Stimulated activated CD8-positive, alpha-beta memory T cell treated with anti-CD3 and anti-CD28 coated beads, Interleukin-7, amount 100 ng/mL, for 24 hours (primary cell): ENCODE data around the gene ZMYND15.

Source experiments
- DNase-seq: peaks from one replicate; pipeline ENCODE4 v3.0.0-alpha.2; 2020; ENCODE audit warnings: low read depth

Gene ZMYND15

GRCh38 chr17:4717791-4718190, 21.8 kb upstream of the ZMYND15 start:
- DNase-seq = no peak

GRCh38 chr17:4718276-4718675, 21.4 kb upstream of the ZMYND15 start:
- no peak for DNase-seq

DNA sequence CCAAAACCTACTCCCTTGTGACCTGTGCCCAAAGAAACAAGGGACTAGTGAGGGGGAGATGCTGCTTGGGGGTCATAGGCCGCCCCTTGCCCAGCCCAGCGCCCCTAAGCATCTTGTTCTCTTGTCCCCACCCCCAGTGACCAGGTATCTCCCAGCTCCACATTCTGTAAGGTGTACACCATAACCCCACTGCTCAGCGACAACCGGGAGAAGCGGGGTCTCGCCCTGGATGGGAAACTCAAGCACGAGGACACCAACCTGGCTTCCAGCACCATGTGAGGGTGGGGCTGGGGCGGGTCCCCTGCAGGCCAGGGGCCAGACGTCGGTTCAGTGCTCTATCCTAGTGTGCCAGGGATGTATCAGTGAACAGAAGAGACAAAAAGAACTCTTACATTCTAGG, 20.5 kb upstream of the ZMYND15 start:
- DNase-seq = no peak

DNA sequence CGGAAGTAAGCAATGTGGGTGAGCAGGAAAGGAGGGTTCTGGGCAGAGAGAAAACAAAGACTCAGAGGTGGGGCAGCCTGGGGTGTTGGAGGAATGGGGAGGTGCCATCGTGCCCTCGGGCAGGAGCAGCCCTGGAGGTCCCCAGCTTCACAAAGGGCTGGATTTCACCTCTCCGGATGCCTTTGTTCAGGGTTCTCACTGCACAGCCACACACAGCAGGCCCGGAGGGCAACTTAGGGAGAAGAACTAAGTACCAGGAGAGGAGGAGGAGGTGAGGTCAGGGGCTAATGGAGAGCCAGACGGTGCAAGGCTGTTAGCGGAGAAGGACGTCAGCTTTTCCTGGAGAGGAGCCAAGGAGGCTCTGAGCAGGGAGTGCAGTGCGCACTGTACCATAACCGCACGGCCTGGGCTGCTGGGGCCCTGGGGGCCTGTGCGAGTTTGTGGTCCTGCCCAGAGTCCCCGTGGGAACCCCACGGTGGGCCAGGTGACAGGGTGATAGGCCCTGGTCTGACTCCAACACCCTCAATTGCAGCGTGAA, 19.9 kb upstream of the ZMYND15 start:
- no peak for DNase-seq

GRCh38 chr17:4720787-4721186, 18.8 kb upstream of the ZMYND15 start:
- DNase-seq = no peak

GRCh38 chr17:4721203-4722135, 18.2 kb upstream of the ZMYND15 start:
- no peak for DNase-seq

- DNase-seq = no peak
These were observed 16.9 kb upstream of the ZMYND15 start for GRCh38 chr17:4722678-4723240.

GRCh38 chr17:4724650-4725049, 15.0 kb upstream of the ZMYND15 start:
- DNase-seq = no peak

DNA sequence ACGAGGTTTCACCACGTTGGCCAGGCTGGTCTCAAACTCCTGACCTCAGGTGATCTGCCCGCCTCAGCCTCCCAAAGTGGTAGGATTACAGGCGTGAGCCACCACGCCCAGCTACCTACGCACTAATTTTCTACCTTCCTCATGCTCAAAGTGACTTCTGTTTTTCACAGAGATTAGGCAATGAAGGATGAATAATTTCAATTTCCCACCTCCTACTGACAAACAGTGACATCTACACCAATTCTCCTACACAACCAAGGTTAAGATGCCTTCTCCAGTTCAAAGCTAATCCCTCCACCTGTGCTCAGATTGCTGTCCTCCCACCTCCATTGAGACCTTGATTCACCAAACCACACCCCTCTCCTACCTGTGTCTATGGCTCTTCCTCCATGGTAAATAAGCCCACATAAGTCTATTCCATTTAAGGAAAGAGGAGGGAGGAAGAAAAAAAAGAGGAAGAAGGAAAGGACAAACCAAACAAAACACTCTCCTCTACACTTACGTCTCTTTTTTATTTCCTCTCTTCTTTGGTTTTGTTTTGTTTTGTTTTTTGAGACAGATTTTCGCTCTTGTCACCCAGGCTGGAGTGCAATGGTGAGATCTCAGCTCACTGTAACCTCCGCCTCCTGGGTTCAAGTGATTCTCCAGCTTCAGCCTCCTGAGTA, 13.9 kb upstream of the ZMYND15 start:
- no peak for DNase-seq

DNA sequence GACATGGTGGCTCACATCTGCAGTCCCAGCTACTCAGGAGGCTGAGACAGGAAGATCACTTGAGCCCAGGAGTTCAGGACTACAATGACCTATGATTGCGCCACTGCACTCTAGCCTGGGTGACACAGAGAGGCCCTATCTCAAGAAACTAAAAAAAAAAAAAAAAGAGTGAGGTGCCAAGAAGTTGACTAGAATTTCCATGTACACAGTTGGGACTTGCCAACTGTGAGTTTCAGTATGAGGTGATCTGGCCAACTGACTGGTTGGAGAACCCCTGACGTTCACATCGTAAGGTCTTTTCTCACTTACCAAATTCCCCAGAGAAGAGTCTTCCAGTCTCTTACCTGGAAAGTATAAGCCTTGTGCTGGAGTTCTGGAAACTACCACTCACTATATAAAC, 11.5 kb upstream of the ZMYND15 start:
- DNase-seq = no peak

- no peak for DNase-seq
These were observed 6.5 kb upstream of the ZMYND15 start for GRCh38 chr17:4733073-4733531.

DNA sequence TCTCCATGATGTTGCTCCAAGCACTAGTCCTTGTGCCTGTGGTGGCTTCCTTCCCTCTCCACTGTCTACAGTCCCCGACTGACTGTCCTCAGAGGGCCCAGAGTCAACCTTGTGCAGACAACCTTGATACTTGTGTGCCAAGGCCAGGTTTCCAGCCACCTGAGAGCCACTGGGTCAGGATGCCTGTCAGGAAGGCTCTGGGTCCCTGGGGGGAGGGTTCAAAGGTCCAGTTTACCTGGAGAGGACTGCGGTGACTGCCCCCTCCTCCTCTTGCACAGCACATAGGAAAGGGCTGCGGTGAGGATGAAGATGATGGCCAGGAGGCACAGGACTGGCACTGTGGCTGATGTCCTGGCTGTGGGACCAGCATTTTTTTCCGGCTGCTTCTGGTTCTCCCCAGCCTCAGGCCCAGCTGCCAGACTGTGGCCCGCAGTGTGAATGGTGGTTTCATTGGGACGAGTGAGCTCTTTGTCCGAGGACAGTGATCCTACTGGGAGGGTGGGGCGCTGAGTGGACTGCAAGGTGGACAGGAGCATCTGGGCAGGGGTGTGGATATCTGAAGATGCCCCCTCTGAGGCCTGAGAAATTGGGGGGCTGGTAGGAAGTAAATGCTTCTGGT, 4.7 kb upstream of the ZMYND15 start:
- DNase-seq = no peak

GRCh38 chr17:4735876-4736651, 3.6 kb upstream of the ZMYND15 start:
- DNase-seq = no peak

DNA sequence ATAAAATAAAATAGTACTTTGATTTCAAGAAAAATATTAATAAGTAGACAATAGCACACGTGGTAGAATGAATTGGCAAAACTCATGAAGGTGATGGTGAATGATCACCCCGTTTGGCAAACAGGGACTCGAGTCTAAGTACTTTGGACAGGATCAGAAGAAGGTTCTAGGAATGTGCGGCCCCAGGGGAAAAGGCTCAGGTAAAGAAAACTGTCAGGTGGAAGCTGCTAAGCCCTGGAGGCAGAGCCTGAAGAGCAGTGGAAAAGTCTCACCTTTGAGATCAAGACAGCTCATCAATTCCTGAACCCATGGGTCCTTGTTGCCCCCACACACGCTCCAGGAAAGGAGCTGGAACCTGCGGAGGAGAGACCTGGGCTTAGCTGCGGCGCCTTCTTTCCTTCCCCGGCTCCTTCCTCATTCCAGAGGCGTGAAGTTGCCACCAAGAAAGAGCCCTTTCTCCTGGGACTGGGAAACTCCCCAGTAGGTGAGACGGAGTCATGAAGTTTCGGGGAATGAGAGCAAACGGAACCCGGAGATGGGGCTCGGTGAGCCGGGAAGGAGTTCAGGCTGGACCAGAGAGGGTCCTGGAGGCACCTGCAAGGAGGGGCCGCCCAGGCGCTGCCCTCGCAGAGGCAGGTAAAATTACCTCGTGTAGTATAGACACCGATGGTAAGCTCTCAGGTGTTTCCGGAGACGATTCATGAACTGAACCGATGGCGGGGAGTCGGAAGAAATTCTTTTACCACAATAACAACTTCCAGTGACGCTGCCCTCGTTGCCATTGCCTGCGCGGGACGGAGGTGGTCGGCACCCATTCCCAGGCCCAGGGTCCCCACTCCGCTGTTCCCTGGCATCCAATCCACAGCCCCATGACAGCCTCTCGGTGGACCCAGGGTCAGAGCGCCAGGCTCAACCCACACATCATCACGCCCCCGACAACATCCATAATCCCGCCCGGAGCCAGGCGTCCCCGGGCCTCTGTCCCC, 1.2 kb upstream of the ZMYND15 start:
- no peak for DNase-seq

DNA sequence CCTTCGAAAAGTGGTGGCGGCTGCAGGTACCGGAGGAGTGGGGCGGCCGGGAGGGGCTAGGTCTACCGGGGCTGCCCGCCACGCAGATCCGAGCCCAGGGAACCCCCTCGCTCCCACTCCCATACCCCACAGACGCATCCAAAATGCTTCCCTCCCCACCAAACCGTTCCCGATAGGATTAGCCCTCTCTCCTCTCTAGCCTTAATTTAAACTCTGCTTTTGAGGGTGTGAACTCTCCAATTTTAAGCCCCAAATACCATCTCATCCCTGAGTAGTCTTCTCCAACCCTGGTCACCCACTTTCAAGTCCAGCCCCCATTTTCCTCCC, 355 bp downstream of the ZMYND15 start:
- DNase-seq = no peak

DNA sequence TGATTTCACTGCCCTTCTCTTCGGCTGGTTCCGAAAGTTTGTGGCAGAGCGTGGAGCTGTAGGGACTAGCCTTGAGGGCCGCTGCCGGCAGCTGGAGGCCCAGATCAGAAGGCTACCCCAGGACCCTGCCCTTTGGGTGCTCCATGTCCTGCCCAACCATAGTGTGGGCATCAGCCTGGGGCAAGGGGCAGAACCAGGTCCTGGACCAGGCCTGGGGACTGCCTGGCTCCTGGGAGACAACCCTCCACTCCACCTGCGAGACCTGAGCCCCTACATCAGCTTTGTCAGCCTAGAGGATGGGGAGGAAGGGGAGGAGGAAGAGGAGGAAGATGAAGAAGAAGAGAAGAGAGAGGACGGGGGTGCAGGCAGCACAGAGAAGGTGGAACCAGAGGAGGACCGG, 951 bp downstream of the ZMYND15 start:
- DNase-seq = no peak

DNA sequence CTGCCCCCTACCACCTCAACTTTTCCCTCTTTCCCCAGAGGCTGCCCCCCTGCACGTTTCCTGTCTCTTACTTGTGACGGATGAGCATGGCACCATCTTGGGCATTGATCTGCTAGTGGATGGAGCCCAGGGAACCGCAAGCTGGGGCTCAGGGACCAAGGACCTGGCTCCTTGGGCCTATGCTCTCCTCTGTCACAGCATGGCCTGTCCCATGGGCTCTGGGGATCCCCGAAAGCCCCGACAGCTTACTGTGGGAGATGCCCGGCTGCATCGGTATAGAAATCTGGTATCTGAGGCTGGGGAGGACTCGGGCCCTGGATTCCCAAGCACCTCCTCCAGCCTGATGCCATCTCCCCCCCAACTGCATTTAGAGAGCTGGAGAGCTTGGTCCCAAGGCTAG, 1.9 kb downstream of the ZMYND15 start:
- DNase-seq = no peak

DNA sequence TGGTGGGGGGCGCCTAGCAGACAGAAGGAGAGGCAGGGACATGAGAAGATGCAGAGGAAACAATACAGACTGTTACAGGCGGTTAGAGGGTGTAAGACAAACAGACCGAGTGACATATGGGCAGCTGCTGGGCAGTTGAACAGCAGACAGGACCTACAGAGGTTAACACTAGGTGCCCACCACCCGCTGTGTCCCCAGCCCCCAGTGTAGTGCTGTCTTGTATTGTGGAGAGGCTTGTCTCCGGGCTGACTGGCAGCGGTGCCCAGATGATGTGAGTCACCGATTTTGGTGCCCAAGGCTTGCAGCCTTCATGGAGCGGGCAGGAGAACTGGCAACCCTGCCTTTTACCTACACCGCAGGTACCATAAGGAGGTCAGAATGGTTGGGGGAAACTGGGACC, 2.5 kb downstream of the ZMYND15 start:
- DNase-seq = no peak

- DNase-seq = no peak
These were observed 3.0 kb downstream of the ZMYND15 start for GRCh38 chr17:4742629-4743028.

GRCh38 chr17:4743216-4743615, 3.6 kb downstream of the ZMYND15 start:
- DNase-seq = no peak
